HG03060 (cell line): ENCODE measurements around the gene TOP3B.

ENCODE experiments used
- ATAC-seq: cut with Tn5 transposase; IDR thresholded peaks from one replicate; pipeline ENCODE4 v1.9.1; 2021; ENCODE audit warnings: low read depth, moderate number of reproducible peaks; ENCODE audit not compliant: unreplicated experiment

The TOP3B gene

GRCh38 chr22:21985214-21985613, 2.6 kb upstream of the TOP3B start:
- no peak for ATAC-seq

- ATAC-seq, result no peak
These were observed 2.2 kb upstream of the TOP3B start for GRCh38 chr22:21984793-21985192.

- no peak for ATAC-seq
These were observed 713 bp downstream of the TOP3B start for GRCh38 chr22:21981874-21982273.

GRCh38 chr22:21980547-21980946, 2.0 kb downstream of the TOP3B start:
- ATAC-seq, result no peak

GRCh38 chr22:21978564-21979386, 3.8 kb downstream of the TOP3B start:
- ATAC-seq, result no peak

- no peak for ATAC-seq
These were observed 4.8 kb downstream of the TOP3B start for GRCh38 chr22:21977814-21978213.

GRCh38 chr22:21975854-21976345, 6.7 kb downstream of the TOP3B start:
- ATAC-seq, result no peak

- ATAC-seq, result no peak
These were observed 7.3 kb downstream of the TOP3B start for GRCh38 chr22:21975273-21975672.

GRCh38 chr22:21974058-21974649, 8.4 kb downstream of the TOP3B start:
- no peak for ATAC-seq

- ATAC-seq, result no peak
These were observed 9.8 kb downstream of the TOP3B start for GRCh38 chr22:21972806-21973205.

GRCh38 chr22:21972293-21972779, 10.3 kb downstream of the TOP3B start:
- ATAC-seq, result no peak

GRCh38 chr22:21971858-21972275, 10.7 kb downstream of the TOP3B start:
- no peak for ATAC-seq

GRCh38 chr22:21970800-21971617, 11.6 kb downstream of the TOP3B start:
- ATAC-seq, result no peak

GRCh38 chr22:21970037-21970799, 12.4 kb downstream of the TOP3B start:
- ATAC-seq, result no peak

- no peak for ATAC-seq
These were observed 14.0 kb downstream of the TOP3B start for GRCh38 chr22:21968452-21969129.

- ATAC-seq, result no peak
These were observed 14.8 kb downstream of the TOP3B start for GRCh38 chr22:21967693-21968271.

- no peak for ATAC-seq
These were observed 15.7 kb downstream of the TOP3B start for GRCh38 chr22:21966643-21967516.

- no peak for ATAC-seq
These were observed 16.8 kb downstream of the TOP3B start for GRCh38 chr22:21965762-21966288.
